Measurements from ENCODE around the gene PLIN5.

Gene PLIN5

DNA sequence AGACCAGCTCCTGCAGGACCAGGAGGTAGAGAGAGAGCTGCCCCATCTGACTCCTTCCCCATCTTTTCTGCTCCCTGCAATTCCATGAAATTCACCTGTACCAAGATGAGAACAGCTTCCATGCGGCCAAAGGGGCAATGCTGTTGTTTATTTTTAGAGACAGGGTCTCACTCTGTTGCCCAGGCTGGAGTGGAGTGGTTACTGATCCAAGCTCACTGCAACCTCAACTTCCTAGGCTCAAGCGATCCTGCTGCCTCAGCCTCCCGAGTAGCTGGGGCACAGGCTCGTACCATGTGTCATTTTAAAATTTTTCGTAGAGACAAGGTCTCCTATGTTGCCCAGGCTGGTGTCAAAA, 13.2 kb downstream of the PLIN5 start:
- H3K27ac ChIP-seq (replicated peaks): no peak overlapping the region
- no peaks in the 10 kb centered on the region for H3K27me3 ChIP-seq (ENCODE audit: insufficient read depth, poor library complexity, severe bottlenecking)
- no peak for DNase-seq (ENCODE audit: low read depth in 1 of 2, low spot score in 1 of 2)
- TF ChIP-seq CTCF (IDR thresholded peaks at IDR 0.05; ENCODE audit: insufficient read depth, low read length): no peak
- TF ChIP-seq SPI1 (IDR thresholded peaks at IDR 0.05; ENCODE audit: borderline replicate concordance, low read depth): no peak
- TF ChIP-seq GABPA (IDR thresholded peaks at IDR 0.05; ENCODE audit: low read depth): no peak
- no peak for TF ChIP-seq POLR2AphosphoS5 (IDR thresholded peaks at IDR 0.05; ENCODE audit: low read depth)
- TF ChIP-seq, protein P1, sequence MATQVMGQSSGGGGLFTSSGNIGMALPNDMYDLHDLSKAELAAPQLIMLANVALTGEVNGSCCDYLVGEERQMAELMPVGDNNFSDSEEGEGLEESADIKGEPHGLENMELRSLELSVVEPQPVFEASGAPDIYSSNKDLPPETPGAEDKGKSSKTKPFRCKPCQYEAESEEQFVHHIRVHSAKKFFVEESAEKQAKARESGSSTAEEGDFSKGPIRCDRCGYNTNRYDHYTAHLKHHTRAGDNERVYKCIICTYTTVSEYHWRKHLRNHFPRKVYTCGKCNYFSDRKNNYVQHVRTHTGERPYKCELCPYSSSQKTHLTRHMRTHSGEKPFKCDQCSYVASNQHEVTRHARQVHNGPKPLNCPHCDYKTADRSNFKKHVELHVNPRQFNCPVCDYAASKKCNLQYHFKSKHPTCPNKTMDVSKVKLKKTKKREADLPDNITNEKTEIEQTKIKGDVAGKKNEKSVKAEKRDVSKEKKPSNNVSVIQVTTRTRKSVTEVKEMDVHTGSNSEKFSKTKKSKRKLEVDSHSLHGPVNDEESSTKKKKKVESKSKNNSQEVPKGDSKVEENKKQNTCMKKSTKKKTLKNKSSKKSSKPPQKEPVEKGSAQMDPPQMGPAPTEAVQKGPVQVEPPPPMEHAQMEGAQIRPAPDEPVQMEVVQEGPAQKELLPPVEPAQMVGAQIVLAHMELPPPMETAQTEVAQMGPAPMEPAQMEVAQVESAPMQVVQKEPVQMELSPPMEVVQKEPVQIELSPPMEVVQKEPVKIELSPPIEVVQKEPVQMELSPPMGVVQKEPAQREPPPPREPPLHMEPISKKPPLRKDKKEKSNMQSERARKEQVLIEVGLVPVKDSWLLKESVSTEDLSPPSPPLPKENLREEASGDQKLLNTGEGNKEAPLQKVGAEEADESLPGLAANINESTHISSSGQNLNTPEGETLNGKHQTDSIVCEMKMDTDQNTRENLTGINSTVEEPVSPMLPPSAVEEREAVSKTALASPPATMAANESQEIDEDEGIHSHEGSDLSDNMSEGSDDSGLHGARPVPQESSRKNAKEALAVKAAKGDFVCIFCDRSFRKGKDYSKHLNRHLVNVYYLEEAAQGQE (IDR thresholded peaks at IDR 0.05; ENCODE audit: insufficient replicate concordance, low read depth): no peak
- no peak overlapping the region for H3K4me3 ChIP-seq (replicated peaks; ENCODE audit: insufficient read depth, low read length)

GRCh38 chr19:4521170-4521887, 13.7 kb downstream of the PLIN5 start:
- Histone ChIP-seq H3K4me3 (replicated peaks; ENCODE audit: insufficient read depth, low read length) (no peak overlapping the region), H3K27ac (replicated peaks) (no peak overlapping the region), H3K27me3 (ENCODE audit: insufficient read depth, poor library complexity, severe bottlenecking) (no peaks in the 10 kb centered on the region)
- no peak for DNase-seq (ENCODE audit: low read depth in 1 of 2, low spot score in 1 of 2)
- TF ChIP-seq CTCF (IDR thresholded peaks at IDR 0.05; ENCODE audit: insufficient read depth, low read length) (no peak), POLR2AphosphoS5 (IDR thresholded peaks at IDR 0.05; ENCODE audit: low read depth) (no peak), GABPA (IDR thresholded peaks at IDR 0.05; ENCODE audit: low read depth) (no peak), SPI1 (IDR thresholded peaks at IDR 0.05; ENCODE audit: borderline replicate concordance, low read depth) (no peak)
- TF ChIP-seq, protein P1 (IDR thresholded peaks at IDR 0.05; ENCODE audit: insufficient replicate concordance, low read depth): no peak

DNA sequence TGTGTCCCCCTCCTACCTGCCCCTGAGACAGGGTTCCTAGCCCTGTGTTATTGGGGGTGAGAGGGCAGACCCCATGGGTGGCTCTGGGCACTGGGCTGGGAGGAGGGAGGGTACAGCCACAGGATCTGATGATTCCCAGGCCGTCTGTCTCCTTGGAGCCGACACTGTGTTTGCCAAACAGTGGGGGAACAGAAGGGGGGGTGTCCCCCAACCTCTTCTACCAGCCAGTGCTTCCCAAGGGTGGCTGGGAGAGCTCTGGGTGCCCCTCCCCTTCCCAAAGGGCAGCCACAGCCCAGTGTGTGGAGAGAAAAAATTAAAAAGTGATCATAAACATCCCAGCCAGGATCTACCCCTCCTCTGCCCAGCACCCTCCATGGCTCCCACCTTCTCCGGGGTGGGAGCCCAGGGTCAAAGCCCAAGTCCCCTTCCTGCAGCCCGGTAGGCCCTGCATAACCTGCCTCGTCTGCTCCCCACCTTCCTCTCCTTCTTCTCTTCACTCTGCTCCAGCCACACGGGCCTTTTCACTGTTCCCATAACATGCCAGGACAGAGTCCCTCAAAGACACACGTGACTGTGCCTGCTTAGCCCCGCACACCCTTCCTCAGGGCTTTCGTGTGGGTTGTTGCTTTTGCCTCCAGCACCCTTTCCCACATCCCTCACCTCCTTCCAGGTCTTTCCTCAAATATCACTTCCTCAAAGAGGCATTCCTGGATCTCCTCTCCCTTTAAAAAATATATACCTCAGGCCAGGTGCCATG, 15.3 kb downstream of the PLIN5 start:
- DNase-seq (ENCODE audit: low read depth in 1 of 2, low spot score in 1 of 2): no peak
- no peak overlapping the region for H3K4me3 ChIP-seq (replicated peaks; ENCODE audit: insufficient read depth, low read length)
- H3K27me3 ChIP-seq (ENCODE audit: insufficient read depth, poor library complexity, severe bottlenecking): no peaks in the 10 kb centered on the region
- H3K27ac ChIP-seq (replicated peaks): no peak overlapping the region
- no peak for TF ChIP-seq SPI1 (IDR thresholded peaks at IDR 0.05; ENCODE audit: borderline replicate concordance, low read depth)
- no peak for TF ChIP-seq CTCF (IDR thresholded peaks at IDR 0.05; ENCODE audit: insufficient read depth, low read length)
- TF ChIP-seq POLR2AphosphoS5 (IDR thresholded peaks at IDR 0.05; ENCODE audit: low read depth): no peak
- TF ChIP-seq, protein P1 (IDR thresholded peaks at IDR 0.05; ENCODE audit: insufficient replicate concordance, low read depth): no peak
- no peak for TF ChIP-seq GABPA (IDR thresholded peaks at IDR 0.05; ENCODE audit: low read depth)

All from HL-60 (cell line).